ENCODE measurements around the gene MITF.

Gene MITF

GRCh38 chr3:69881051-69881450 is 141.8 kb downstream of the MITF start:
- Histone ChIP-seq H3K36me3 (ENCODE audit: control insufficient read depth in 1 of 2, insufficient read depth in 2 of 2, low read length in 2 of 2) (no peaks in the 10 kb centered on the region), H3K9me3 (ENCODE audit: control insufficient read depth in 1 of 2, low read length in 2 of 2) (no peaks in the 10 kb centered on the region), H3K4me3 (ENCODE audit: low read depth in 1 of 2, low read length in 2 of 2) (no peak overlapping the region), H3K4me1 (ENCODE audit: control insufficient read depth in 1 of 2, insufficient read depth in 2 of 2, low read length in 2 of 2) (peaks cover 0 to 3% of the 10 kb centered on the region in 2 donors), H3K27ac (ENCODE audit: low read length) (no peak overlapping the region), H3K27me3 (ENCODE audit: low read depth, low read length) (no peaks in the 10 kb centered on the region)

- Histone ChIP-seq H3K36me3 (ENCODE audit: control insufficient read depth in 1 of 2, insufficient read depth in 2 of 2, low read length in 2 of 2) (no peaks in the 10 kb centered on the region), H3K27me3 (ENCODE audit: low read depth, low read length) (no peaks in the 10 kb centered on the region), H3K27ac (ENCODE audit: low read length) (no peak overlapping the region), H3K9me3 (ENCODE audit: control insufficient read depth in 1 of 2, low read length in 2 of 2) (no peaks in the 10 kb centered on the region), H3K4me3 (ENCODE audit: low read depth in 1 of 2, low read length in 2 of 2) (no peak overlapping the region), H3K4me1 (ENCODE audit: control insufficient read depth in 1 of 2, insufficient read depth in 2 of 2, low read length in 2 of 2) (peaks cover 0 to 3% of the 10 kb centered on the region in 2 donors)
Observed at GRCh38 chr3:69881756-69882428, 142.6 kb downstream of the MITF start.

- Histone ChIP-seq H3K36me3 (ENCODE audit: control insufficient read depth in 1 of 2, insufficient read depth in 2 of 2, low read length in 2 of 2) (no peaks in the 10 kb centered on the region), H3K4me1 (ENCODE audit: control insufficient read depth in 1 of 2, insufficient read depth in 2 of 2, low read length in 2 of 2) (peaks cover 0 to 3% of the 10 kb centered on the region in 2 donors)
Observed at GRCh38 chr3:69882560-69882959, 143.3 kb downstream of the MITF start.

GRCh38 chr3:69888040-69888942 is 149.0 kb downstream of the MITF start:
- H3K27me3 ChIP-seq (ENCODE audit: low read depth, low read length), result no peaks in the 10 kb centered on the region
- peaks cover 0 to 7% of the 10 kb centered on the region in 2 donors for H3K4me1 ChIP-seq (ENCODE audit: control insufficient read depth in 1 of 2, insufficient read depth in 2 of 2, low read length in 2 of 2)
- H3K27ac ChIP-seq (ENCODE audit: low read length), result no peak overlapping the region
- H3K4me3 ChIP-seq (ENCODE audit: low read depth in 1 of 2, low read length in 2 of 2), result no peak overlapping the region
- H3K36me3 ChIP-seq (ENCODE audit: control insufficient read depth in 1 of 2, insufficient read depth in 2 of 2, low read length in 2 of 2), result no peaks in the 10 kb centered on the region
- no peaks in the 10 kb centered on the region for H3K9me3 ChIP-seq (ENCODE audit: control insufficient read depth in 1 of 2, low read length in 2 of 2)

More at GRCh38 chr3:69882560-69882959, 143.3 kb downstream of the MITF start:
- Histone ChIP-seq H3K27ac (ENCODE audit: low read length) (no peak overlapping the region), H3K9me3 (ENCODE audit: control insufficient read depth in 1 of 2, low read length in 2 of 2) (no peaks in the 10 kb centered on the region), H3K27me3 (ENCODE audit: low read depth, low read length) (no peaks in the 10 kb centered on the region), H3K4me3 (ENCODE audit: low read depth in 1 of 2, low read length in 2 of 2) (no peak overlapping the region)

GRCh38 chr3:69888943-69889315 is 149.7 kb downstream of the MITF start:
- Histone ChIP-seq H3K27ac (ENCODE audit: low read length) (no peak overlapping the region), H3K4me3 (ENCODE audit: low read depth in 1 of 2, low read length in 2 of 2) (no peak overlapping the region), H3K4me1 (ENCODE audit: control insufficient read depth in 1 of 2, insufficient read depth in 2 of 2, low read length in 2 of 2) (peaks cover 0 to 7% of the 10 kb centered on the region in 2 donors), H3K36me3 (ENCODE audit: control insufficient read depth in 1 of 2, insufficient read depth in 2 of 2, low read length in 2 of 2) (no peaks in the 10 kb centered on the region), H3K27me3 (ENCODE audit: low read depth, low read length) (no peaks in the 10 kb centered on the region), H3K9me3 (ENCODE audit: control insufficient read depth in 1 of 2, low read length in 2 of 2) (no peaks in the 10 kb centered on the region)

- no peak overlapping the region for H3K4me3 ChIP-seq (ENCODE audit: low read depth in 1 of 2, low read length in 2 of 2)
- H3K36me3 ChIP-seq (ENCODE audit: control insufficient read depth in 1 of 2, insufficient read depth in 2 of 2, low read length in 2 of 2), result no peaks in the 10 kb centered on the region
- no peaks in the 10 kb centered on the region for H3K27me3 ChIP-seq (ENCODE audit: low read depth, low read length)
- no peak overlapping the region for H3K27ac ChIP-seq (ENCODE audit: low read length)
- H3K9me3 ChIP-seq (ENCODE audit: control insufficient read depth in 1 of 2, low read length in 2 of 2), result no peaks in the 10 kb centered on the region
- H3K4me1 ChIP-seq (ENCODE audit: control insufficient read depth in 1 of 2, insufficient read depth in 2 of 2, low read length in 2 of 2), result peaks cover 0 to 7% of the 10 kb centered on the region in 2 donors
Observed at GRCh38 chr3:69890084-69890483, 150.8 kb downstream of the MITF start.

GRCh38 chr3:69890691-69891090 is 151.4 kb downstream of the MITF start:
- Histone ChIP-seq H3K4me1 (ENCODE audit: control insufficient read depth in 1 of 2, insufficient read depth in 2 of 2, low read length in 2 of 2) (peaks cover 0 to 7% of the 10 kb centered on the region in 2 donors), H3K9me3 (ENCODE audit: control insufficient read depth in 1 of 2, low read length in 2 of 2) (no peaks in the 10 kb centered on the region), H3K27me3 (ENCODE audit: low read depth, low read length) (no peaks in the 10 kb centered on the region), H3K36me3 (ENCODE audit: control insufficient read depth in 1 of 2, insufficient read depth in 2 of 2, low read length in 2 of 2) (no peaks in the 10 kb centered on the region), H3K27ac (ENCODE audit: low read length) (no peak overlapping the region), H3K4me3 (ENCODE audit: low read depth in 1 of 2, low read length in 2 of 2) (no peak overlapping the region)

GRCh38 chr3:69892706-69893105 is 153.4 kb downstream of the MITF start:
- H3K27me3 ChIP-seq (ENCODE audit: low read depth, low read length), result no peaks in the 10 kb centered on the region
- no peak overlapping the region for H3K27ac ChIP-seq (ENCODE audit: low read length)
- no peaks in the 10 kb centered on the region for H3K9me3 ChIP-seq (ENCODE audit: control insufficient read depth in 1 of 2, low read length in 2 of 2)
- H3K36me3 ChIP-seq (ENCODE audit: control insufficient read depth in 1 of 2, insufficient read depth in 2 of 2, low read length in 2 of 2), result no peaks in the 10 kb centered on the region
- H3K4me3 ChIP-seq (ENCODE audit: low read depth in 1 of 2, low read length in 2 of 2), result no peak overlapping the region
- peaks cover 0 to 12% of the 10 kb centered on the region in 2 donors for H3K4me1 ChIP-seq (ENCODE audit: control insufficient read depth in 1 of 2, insufficient read depth in 2 of 2, low read length in 2 of 2)

GRCh38 chr3:69893274-69893673 is 154.0 kb downstream of the MITF start:
- Histone ChIP-seq H3K27me3 (ENCODE audit: low read depth, low read length) (no peaks in the 10 kb centered on the region), H3K4me3 (ENCODE audit: low read depth in 1 of 2, low read length in 2 of 2) (no peak overlapping the region), H3K36me3 (ENCODE audit: control insufficient read depth in 1 of 2, insufficient read depth in 2 of 2, low read length in 2 of 2) (no peaks in the 10 kb centered on the region), H3K4me1 (ENCODE audit: control insufficient read depth in 1 of 2, insufficient read depth in 2 of 2, low read length in 2 of 2) (peaks cover 0 to 12% of the 10 kb centered on the region in 2 donors), H3K27ac (ENCODE audit: low read length) (no peak overlapping the region), H3K9me3 (ENCODE audit: control insufficient read depth in 1 of 2, low read length in 2 of 2) (no peaks in the 10 kb centered on the region)

- H3K27ac ChIP-seq (ENCODE audit: low read length), result no peak overlapping the region
Observed at GRCh38 chr3:69896095-69896494, 156.8 kb downstream of the MITF start.

GRCh38 chr3:69900331-69900730 is 161.1 kb downstream of the MITF start:
- H3K36me3 ChIP-seq (ENCODE audit: control insufficient read depth in 1 of 2, insufficient read depth in 2 of 2, low read length in 2 of 2), result no peaks in the 10 kb centered on the region
- H3K27ac ChIP-seq (ENCODE audit: low read length), result no peak overlapping the region
- H3K4me3 ChIP-seq (ENCODE audit: low read depth in 1 of 2, low read length in 2 of 2), result no peak overlapping the region
- no peaks in the 10 kb centered on the region for H3K27me3 ChIP-seq (ENCODE audit: low read depth, low read length)
- no peaks in the 10 kb centered on the region for H3K9me3 ChIP-seq (ENCODE audit: control insufficient read depth in 1 of 2, low read length in 2 of 2)
- H3K4me1 ChIP-seq (ENCODE audit: control insufficient read depth in 1 of 2, insufficient read depth in 2 of 2, low read length in 2 of 2), result peaks cover 0 to 12% of the 10 kb centered on the region in 2 donors

More at GRCh38 chr3:69896095-69896494, 156.8 kb downstream of the MITF start:
- no peaks in the 10 kb centered on the region for H3K9me3 ChIP-seq (ENCODE audit: control insufficient read depth in 1 of 2, low read length in 2 of 2)
- no peak overlapping the region for H3K4me3 ChIP-seq (ENCODE audit: low read depth in 1 of 2, low read length in 2 of 2)
- peaks cover 0 to 5% of the 10 kb centered on the region in 2 donors for H3K4me1 ChIP-seq (ENCODE audit: control insufficient read depth in 1 of 2, insufficient read depth in 2 of 2, low read length in 2 of 2)
- H3K36me3 ChIP-seq (ENCODE audit: control insufficient read depth in 1 of 2, insufficient read depth in 2 of 2, low read length in 2 of 2), result no peaks in the 10 kb centered on the region
- H3K27me3 ChIP-seq (ENCODE audit: low read depth, low read length), result no peaks in the 10 kb centered on the region
